ENCODE data around the gene ITGBL1.

Gene ITGBL1

GRCh38 chr13:101552286-101552685, 99.8 kb downstream of the ITGBL1 start:
- Histone ChIP-seq H3K36me3 (ENCODE audit: insufficient read depth, low read length) (no peaks in the 10 kb centered on the region), H3K9me3 (ENCODE audit: insufficient read depth, low read depth, low read length) (no peaks in the 10 kb centered on the region), H3K9me2 (replicated peaks; ENCODE audit: low read depth, low read length) (no peaks in the 10 kb centered on the region), H3K4me1 (ENCODE audit: insufficient read depth, low read length, poor library complexity, severe bottlenecking) (no peaks in the 10 kb centered on the region), H3K27me3 (ENCODE audit: insufficient read depth, low read length, poor library complexity, severe bottlenecking) (no peaks in the 10 kb centered on the region), H3K9ac (ENCODE audit: low read depth, low read length, poor library complexity, severe bottlenecking) (no peak overlapping the region), H3K4me3 (ENCODE audit: low read length, poor library complexity, severe bottlenecking) (no peak overlapping the region), H3K79me2 (ENCODE audit: insufficient read depth, low read length) (no peaks in the 10 kb centered on the region), H2AFZ (ENCODE audit: low read length) (no peak overlapping the region), H3F3A (ENCODE audit: low read depth) (no peaks in the 10 kb centered on the region), H4K20me1 (ENCODE audit: insufficient read depth, low read length, poor library complexity, severe bottlenecking) (no peaks in the 10 kb centered on the region), H3K4me2 (ENCODE audit: low read depth, low read length, poor library complexity, severe bottlenecking) (no peak overlapping the region)
- no peak for TF ChIP-seq CTCF (conservative IDR thresholded peaks at IDR 0.05; ENCODE audit: low read length)
- no peak for TF ChIP-seq EZH2phosphoT487 (IDR thresholded peaks at IDR 0.05; ENCODE audit: borderline replicate concordance)

GRCh38 chr13:101552786-101553185, 100.3 kb downstream of the ITGBL1 start:
- no peaks in the 10 kb centered on the region for H3K4me1 ChIP-seq (ENCODE audit: insufficient read depth, low read length, poor library complexity, severe bottlenecking)
- H3K27me3 ChIP-seq (ENCODE audit: insufficient read depth, low read length, poor library complexity, severe bottlenecking) = no peaks in the 10 kb centered on the region
- no peaks in the 10 kb centered on the region for H3K36me3 ChIP-seq (ENCODE audit: insufficient read depth, low read length)
- no peak overlapping the region for H2AFZ ChIP-seq (ENCODE audit: low read length)
- H3F3A ChIP-seq (ENCODE audit: low read depth) = no peaks in the 10 kb centered on the region
- H3K9me2 ChIP-seq (replicated peaks; ENCODE audit: low read depth, low read length) = no peaks in the 10 kb centered on the region
- H3K4me3 ChIP-seq (ENCODE audit: low read length, poor library complexity, severe bottlenecking) = no peak overlapping the region
- no peaks in the 10 kb centered on the region for H3K9me3 ChIP-seq (ENCODE audit: insufficient read depth, low read depth, low read length)
- H3K4me2 ChIP-seq (ENCODE audit: low read depth, low read length, poor library complexity, severe bottlenecking) = no peak overlapping the region
- no peak overlapping the region for H3K9ac ChIP-seq (ENCODE audit: low read depth, low read length, poor library complexity, severe bottlenecking)
- H3K79me2 ChIP-seq (ENCODE audit: insufficient read depth, low read length) = no peaks in the 10 kb centered on the region
- no peak for TF ChIP-seq EZH2phosphoT487 (IDR thresholded peaks at IDR 0.05; ENCODE audit: borderline replicate concordance)
- TF ChIP-seq CTCF (conservative IDR thresholded peaks at IDR 0.05; ENCODE audit: low read length) = no peak
- no peaks in the 10 kb centered on the region for H4K20me1 ChIP-seq (ENCODE audit: insufficient read depth, low read length, poor library complexity, severe bottlenecking)

GRCh38 chr13:101554420-101555125, 102.1 kb downstream of the ITGBL1 start:
- Histone ChIP-seq H3K9me2 (replicated peaks; ENCODE audit: low read depth, low read length) (no peaks in the 10 kb centered on the region), H3K9ac (ENCODE audit: low read depth, low read length, poor library complexity, severe bottlenecking) (no peak overlapping the region), H2AFZ (ENCODE audit: low read length) (no peak overlapping the region), H3K79me2 (ENCODE audit: insufficient read depth, low read length) (no peaks in the 10 kb centered on the region), H4K20me1 (ENCODE audit: insufficient read depth, low read length, poor library complexity, severe bottlenecking) (no peaks in the 10 kb centered on the region), H3K27me3 (ENCODE audit: insufficient read depth, low read length, poor library complexity, severe bottlenecking) (no peaks in the 10 kb centered on the region), H3K4me1 (ENCODE audit: insufficient read depth, low read length, poor library complexity, severe bottlenecking) (no peaks in the 10 kb centered on the region), H3K4me3 (ENCODE audit: low read length, poor library complexity, severe bottlenecking) (no peak overlapping the region), H3K9me3 (ENCODE audit: insufficient read depth, low read depth, low read length) (no peaks in the 10 kb centered on the region), H3K4me2 (ENCODE audit: low read depth, low read length, poor library complexity, severe bottlenecking) (no peak overlapping the region), H3K36me3 (ENCODE audit: insufficient read depth, low read length) (no peaks in the 10 kb centered on the region), H3F3A (ENCODE audit: low read depth) (no peaks in the 10 kb centered on the region)
- TF ChIP-seq EZH2phosphoT487 (IDR thresholded peaks at IDR 0.05; ENCODE audit: borderline replicate concordance) (no peak), CTCF (conservative IDR thresholded peaks at IDR 0.05; ENCODE audit: low read length) (no peak)

Measured in Loucy (cell line).